Osteocyte (in vitro differentiated cells): ENCODE data around the gene PRKN. TPM values are rescaled to one million over a fixed set of nuclear protein-coding genes. Genes with fewer than 3 reads are reported as not detected.

Source experiments
- DNase-seq: peaks from one replicate; pipeline ENCODE4 v3.0.0; 2021; ENCODE audit warnings: mixed read lengths; ENCODE audit not compliant: unreplicated experiment; ENCODE audit errors: extremely low spot score
- H3K27ac Mint-ChIP-seq: one replicate; pipeline ENCODE4 v1.8.0; 2021; ENCODE audit warnings: mild to moderate bottlenecking, mixed read lengths; ENCODE audit not compliant: unreplicated experiment
- H3K27me3 Mint-ChIP-seq: one replicate; pipeline ENCODE4 v1.8.0; 2021; ENCODE audit warnings: mixed read lengths; ENCODE audit not compliant: unreplicated experiment
- H3K36me3 Mint-ChIP-seq: one replicate; pipeline ENCODE4 v1.8.0; 2021; ENCODE audit warnings: mixed read lengths; ENCODE audit not compliant: unreplicated experiment
- H3K4me1 Mint-ChIP-seq: one replicate; pipeline ENCODE4 v1.8.0; 2021; ENCODE audit warnings: mixed read lengths; ENCODE audit not compliant: unreplicated experiment
- H3K4me3 Mint-ChIP-seq: one replicate; pipeline ENCODE4 v1.8.0; 2021; ENCODE audit warnings: mild to moderate bottlenecking, moderate library complexity, mixed read lengths; ENCODE audit not compliant: unreplicated experiment
- H3K9me3 Mint-ChIP-seq: one replicate; pipeline ENCODE4 v1.8.0; 2021; ENCODE audit warnings: mixed read lengths; ENCODE audit not compliant: unreplicated experiment
- total RNA-seq: library from RNA; stranded (reverse); gene quantifications from 2 replicates; pipeline ENCODE4 v1.2.1, GENCODE V29; 2021
- TF ChIP-seq, protein P1 (sequence below): fragments of 200-600 bp; sonication (generic); IDR thresholded peaks from 2 replicates; pipeline ENCODE4 v1.5.0; 2021; ENCODE audit warnings: antibody characterized with exemption, mild to moderate bottlenecking, moderate library complexity

The PRKN gene
- total RNA-seq, 1 donor from 2014 or later, result 13.4 TPM

DNA sequence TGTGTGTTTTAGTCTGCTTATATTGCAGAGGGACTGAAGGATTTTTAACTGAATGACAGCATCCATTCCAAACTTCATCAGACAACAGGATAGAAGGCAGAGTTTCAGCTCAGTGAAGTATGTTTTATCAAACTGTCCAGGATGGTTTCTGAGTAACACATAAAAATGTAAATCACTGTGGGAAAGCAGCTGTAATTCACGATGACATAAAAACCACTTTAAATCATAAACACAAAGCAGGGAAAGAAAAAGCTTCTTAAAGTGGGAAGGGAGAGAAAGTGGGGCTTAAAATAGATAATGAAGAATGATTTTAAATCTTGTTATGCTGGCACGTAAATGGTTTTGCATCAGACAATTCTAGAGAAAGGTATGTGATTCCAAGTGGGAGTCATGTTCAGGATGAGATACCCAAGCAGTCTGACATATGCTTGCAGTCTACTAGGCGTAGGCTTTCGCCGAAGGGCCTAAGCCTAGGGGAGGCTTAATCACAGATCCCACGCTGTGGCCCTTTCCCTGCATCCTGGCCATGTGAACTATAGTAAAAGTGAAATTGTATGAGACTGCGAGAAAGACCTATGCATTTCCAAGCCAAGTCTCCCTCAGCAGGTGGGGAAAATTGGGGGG, 610.6 kb downstream of the PRKN start:
- H3K27me3 Mint-ChIP-seq, result no peaks in the 10 kb centered on the region
- no peak overlapping the region for H3K4me3 Mint-ChIP-seq
- peaks cover 44% of the 10 kb centered on the region for H3K4me1 Mint-ChIP-seq
- peaks cover 3% of the 10 kb centered on the region for H3K9me3 Mint-ChIP-seq
- no peak overlapping the region for H3K27ac Mint-ChIP-seq
- no peak for DNase-seq
- H3K36me3 Mint-ChIP-seq, result peaks cover 2% of the 10 kb centered on the region
- TF ChIP-seq, protein P1, sequence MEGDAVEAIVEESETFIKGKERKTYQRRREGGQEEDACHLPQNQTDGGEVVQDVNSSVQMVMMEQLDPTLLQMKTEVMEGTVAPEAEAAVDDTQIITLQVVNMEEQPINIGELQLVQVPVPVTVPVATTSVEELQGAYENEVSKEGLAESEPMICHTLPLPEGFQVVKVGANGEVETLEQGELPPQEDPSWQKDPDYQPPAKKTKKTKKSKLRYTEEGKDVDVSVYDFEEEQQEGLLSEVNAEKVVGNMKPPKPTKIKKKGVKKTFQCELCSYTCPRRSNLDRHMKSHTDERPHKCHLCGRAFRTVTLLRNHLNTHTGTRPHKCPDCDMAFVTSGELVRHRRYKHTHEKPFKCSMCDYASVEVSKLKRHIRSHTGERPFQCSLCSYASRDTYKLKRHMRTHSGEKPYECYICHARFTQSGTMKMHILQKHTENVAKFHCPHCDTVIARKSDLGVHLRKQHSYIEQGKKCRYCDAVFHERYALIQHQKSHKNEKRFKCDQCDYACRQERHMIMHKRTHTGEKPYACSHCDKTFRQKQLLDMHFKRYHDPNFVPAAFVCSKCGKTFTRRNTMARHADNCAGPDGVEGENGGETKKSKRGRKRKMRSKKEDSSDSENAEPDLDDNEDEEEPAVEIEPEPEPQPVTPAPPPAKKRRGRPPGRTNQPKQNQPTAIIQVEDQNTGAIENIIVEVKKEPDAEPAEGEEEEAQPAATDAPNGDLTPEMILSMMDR, result no peak

GRCh38 chr6:162109480-162110050, 618.0 kb downstream of the PRKN start:
- peak overlapping the region; percentile 77 for H3K27ac Mint-ChIP-seq
- DNase-seq, result no peak
- H3K4me1 Mint-ChIP-seq, result peaks cover 23% of the 10 kb centered on the region
- H3K27me3 Mint-ChIP-seq, result no peaks in the 10 kb centered on the region
- H3K36me3 Mint-ChIP-seq, result peaks cover 4% of the 10 kb centered on the region
- TF ChIP-seq, protein P1, result no peak
- H3K9me3 Mint-ChIP-seq, result peaks cover 3% of the 10 kb centered on the region
- no peak overlapping the region for H3K4me3 Mint-ChIP-seq

- H3K27me3 Mint-ChIP-seq, result no peaks in the 10 kb centered on the region
- H3K4me3 Mint-ChIP-seq, result no peak overlapping the region
- peaks cover 28% of the 10 kb centered on the region for H3K4me1 Mint-ChIP-seq
- no peaks in the 10 kb centered on the region for H3K9me3 Mint-ChIP-seq
- peaks cover 2% of the 10 kb centered on the region for H3K36me3 Mint-ChIP-seq
- DNase-seq, result no peak
- H3K27ac Mint-ChIP-seq, result peak overlapping the region; percentile 77
- TF ChIP-seq, protein P1, result no peak
Observed at GRCh38 chr6:162108041-162108440, 619.5 kb downstream of the PRKN start.

DNA sequence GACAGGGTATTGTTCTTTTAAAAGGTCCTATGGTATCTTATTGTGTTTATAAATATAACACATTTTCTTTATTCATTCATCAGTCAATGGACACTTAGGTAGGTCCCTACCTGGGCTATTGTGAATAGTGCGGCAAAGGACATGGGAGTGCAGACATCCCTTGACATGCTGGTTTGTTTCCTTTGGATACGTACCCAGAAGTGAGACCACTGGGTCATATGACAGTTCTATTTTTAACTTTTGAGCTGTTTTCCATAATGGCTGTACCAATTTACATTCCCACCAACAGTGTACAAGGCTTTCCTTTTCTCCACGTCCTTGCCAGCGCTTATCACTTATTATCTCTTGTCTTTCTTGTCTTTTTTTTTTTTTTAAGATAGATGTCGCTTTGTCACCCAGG, 627.5 kb downstream of the PRKN start:
- H3K27ac Mint-ChIP-seq, result peak overlapping the region; percentile 77
- TF ChIP-seq, protein P1, result no peak
- DNase-seq, result no peak

DNA sequence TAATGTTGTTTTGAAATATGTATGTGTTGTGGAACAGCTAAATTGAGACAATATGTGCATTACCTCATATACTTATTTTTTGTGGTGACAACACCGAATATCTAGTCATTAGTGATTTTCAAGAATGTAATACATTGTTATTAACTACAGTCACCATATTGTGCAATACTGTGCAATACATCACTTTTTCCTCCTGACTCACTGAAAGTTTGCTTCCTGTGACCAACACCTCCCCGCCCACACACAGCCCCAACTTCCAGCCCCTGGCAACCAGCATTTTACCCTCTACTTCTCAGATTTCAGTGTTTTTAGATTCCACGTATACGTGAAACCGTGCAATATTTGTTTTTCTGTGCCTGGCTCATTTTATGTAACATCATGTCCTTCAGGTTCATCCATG, 627.9 kb downstream of the PRKN start:
- no peak for DNase-seq
- Mint-ChIP-seq H3K27ac (peak overlapping the region; percentile 77), H3K9me3 (peaks cover 9% of the 10 kb centered on the region)

More for the DNA sequence above, 627.5 kb downstream of the PRKN start:
- Mint-ChIP-seq H3K9me3 (peaks cover 9% of the 10 kb centered on the region), H3K36me3 (peaks cover 2% of the 10 kb centered on the region), H3K4me1 (peaks cover 17% of the 10 kb centered on the region), H3K4me3 (no peak overlapping the region), H3K27me3 (no peaks in the 10 kb centered on the region)

More for the DNA sequence above, 627.9 kb downstream of the PRKN start:
- peaks cover 2% of the 10 kb centered on the region for H3K36me3 Mint-ChIP-seq
- H3K4me1 Mint-ChIP-seq, result peaks cover 17% of the 10 kb centered on the region
- TF ChIP-seq, protein P1, result no peak
- H3K4me3 Mint-ChIP-seq, result no peak overlapping the region
- no peaks in the 10 kb centered on the region for H3K27me3 Mint-ChIP-seq
